ENCODE results near the gene AKR1C3.

Gene AKR1C3

GRCh38 chr10:5142199-5142598 is 48.0 kb downstream of the AKR1C3 start:
- no peak for DNase-seq

GRCh38 chr10:5143137-5143536 is 48.9 kb downstream of the AKR1C3 start:
- no peak for DNase-seq

GRCh38 chr10:5146920-5147254 is 52.7 kb downstream of the AKR1C3 start:
- no peak for DNase-seq

GRCh38 chr10:5147255-5147980 is 53.2 kb downstream of the AKR1C3 start:
- DNase-seq, result no peak

GRCh38 chr10:5147981-5148677 is 53.9 kb downstream of the AKR1C3 start:
- no peak for DNase-seq

GRCh38 chr10:5148678-5149032 is 54.4 kb downstream of the AKR1C3 start:
- DNase-seq, result no peak

- no peak for DNase-seq
Observed at GRCh38 chr10:5151076-5151475, 56.9 kb downstream of the AKR1C3 start.

- DNase-seq, result no peak
Observed at GRCh38 chr10:5155951-5156350, 61.7 kb downstream of the AKR1C3 start.
